Kidney epithelial cell (primary cell): ENCODE measurements around the gene JAK2. TPM values are rescaled to one million over a fixed set of nuclear protein-coding genes. Genes with fewer than 3 reads are reported as not detected.
"Not testable (repeated sequence)": the region's sequence is repeated elsewhere in the genome, so short reads cannot be mapped to it uniquely, and the experiment has no call there.

ENCODE experiments used
- DNase-seq: peaks from one replicate; pipeline ENCODE4 v3.0.0-alpha.2; 2010; ENCODE audit warnings: low read depth
- H3K27me3 ChIP-seq: 2 replicates; pipeline ENCODE4 v1.6.0; 2011; ENCODE audit warnings: low read length; ENCODE audit not compliant: control insufficient read depth, insufficient read depth
- H3K36me3 ChIP-seq: 2 replicates; pipeline ENCODE4 v1.5.1; 2011; ENCODE audit warnings: low read length; ENCODE audit not compliant: control insufficient read depth, insufficient read depth
- H3K4me3 ChIP-seq: 2 replicates; pipeline ENCODE4 v1.5.1; 2011; ENCODE audit warnings: low read depth, mild to moderate bottlenecking, control low read depth, low read length
- total RNA-seq: library from RNA; depleted of rRNA; stranded (reverse); fragments of >200 nt; gene quantifications from 2 replicates; pipeline ENCODE4 v1.2.3, GENCODE V29; 2015
- TF ChIP-seq, protein P1 (sequence below): IDR thresholded peaks from 2 replicates; pipeline ENCODE4 v1.5.1; 2011; ENCODE audit warnings: mild to moderate bottlenecking, moderate library complexity, low read length, control low read depth, inconsistent platforms; ENCODE audit not compliant: insufficient read depth, poor library complexity, severe bottlenecking

Gene JAK2
- total RNA-seq, 1 donor from 2014 or later = 7.1 TPM

DNA sequence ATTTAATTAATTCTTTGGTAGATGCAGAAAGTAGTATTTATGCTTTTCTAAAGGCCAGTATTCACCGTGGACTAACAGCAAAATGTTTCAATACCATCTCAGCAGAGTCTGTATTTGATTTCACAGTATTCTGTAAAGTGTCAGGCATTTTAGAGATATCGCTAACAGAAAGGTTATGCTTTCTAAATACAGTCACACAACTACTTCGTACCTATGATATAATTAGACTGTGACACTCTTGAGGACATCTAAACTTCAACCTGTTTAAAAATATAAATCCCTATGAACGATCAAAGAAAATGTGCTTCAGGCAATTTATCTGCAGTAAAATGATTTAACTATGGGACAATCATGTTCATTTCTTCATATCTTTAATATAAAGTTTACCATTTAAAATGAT, 41.7 kb upstream of the JAK2 start:
- no peak for DNase-seq
- TF ChIP-seq, protein P1, sequence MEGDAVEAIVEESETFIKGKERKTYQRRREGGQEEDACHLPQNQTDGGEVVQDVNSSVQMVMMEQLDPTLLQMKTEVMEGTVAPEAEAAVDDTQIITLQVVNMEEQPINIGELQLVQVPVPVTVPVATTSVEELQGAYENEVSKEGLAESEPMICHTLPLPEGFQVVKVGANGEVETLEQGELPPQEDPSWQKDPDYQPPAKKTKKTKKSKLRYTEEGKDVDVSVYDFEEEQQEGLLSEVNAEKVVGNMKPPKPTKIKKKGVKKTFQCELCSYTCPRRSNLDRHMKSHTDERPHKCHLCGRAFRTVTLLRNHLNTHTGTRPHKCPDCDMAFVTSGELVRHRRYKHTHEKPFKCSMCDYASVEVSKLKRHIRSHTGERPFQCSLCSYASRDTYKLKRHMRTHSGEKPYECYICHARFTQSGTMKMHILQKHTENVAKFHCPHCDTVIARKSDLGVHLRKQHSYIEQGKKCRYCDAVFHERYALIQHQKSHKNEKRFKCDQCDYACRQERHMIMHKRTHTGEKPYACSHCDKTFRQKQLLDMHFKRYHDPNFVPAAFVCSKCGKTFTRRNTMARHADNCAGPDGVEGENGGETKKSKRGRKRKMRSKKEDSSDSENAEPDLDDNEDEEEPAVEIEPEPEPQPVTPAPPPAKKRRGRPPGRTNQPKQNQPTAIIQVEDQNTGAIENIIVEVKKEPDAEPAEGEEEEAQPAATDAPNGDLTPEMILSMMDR = no peak
- Histone ChIP-seq H3K4me3 (no peak overlapping the region), H3K27me3 (no peaks in the 10 kb centered on the region), H3K36me3 (no peaks in the 10 kb centered on the region)

DNA sequence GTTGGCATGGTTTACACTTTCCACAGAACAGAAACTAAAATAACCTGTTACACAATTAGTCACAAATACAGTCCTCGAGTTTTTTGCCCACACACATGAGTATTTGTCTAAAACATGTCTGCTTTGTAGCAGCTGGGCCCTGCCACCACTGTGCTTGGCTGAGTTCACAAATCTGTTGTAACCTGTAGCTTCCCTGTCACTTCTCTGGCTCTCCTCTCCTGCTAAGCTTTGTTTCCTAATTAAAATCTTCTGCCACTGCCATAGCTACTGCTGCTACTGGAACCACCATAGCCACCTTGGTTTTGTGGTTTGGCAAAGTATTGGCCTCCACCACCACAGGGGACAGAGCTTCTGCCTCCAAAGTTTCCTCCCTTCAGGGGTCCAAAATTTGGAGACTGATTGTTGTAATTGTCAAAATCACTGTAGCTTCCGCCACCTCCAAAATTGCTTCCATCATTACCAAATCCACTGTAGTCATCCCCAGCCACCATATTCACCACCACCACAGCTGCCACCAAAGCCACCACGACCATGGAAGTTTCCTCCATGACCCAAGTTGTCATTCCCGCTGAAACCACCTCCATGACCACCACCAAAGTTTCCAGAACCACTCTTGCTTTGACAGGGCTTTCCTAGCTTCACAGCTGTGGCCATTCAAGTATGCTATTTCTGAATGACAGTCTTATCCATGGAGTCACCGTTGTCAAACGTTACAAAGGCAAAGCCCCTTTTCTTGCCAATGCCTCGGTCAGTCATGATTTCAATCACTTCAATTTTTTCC, 40.5 kb upstream of the JAK2 start:
- not testable (repeated sequence) for H3K27me3 ChIP-seq, DNase-seq, H3K4me3 ChIP-seq, H3K36me3 ChIP-seq

GRCh38 chr9:4946937-4947336, 38.1 kb upstream of the JAK2 start:
- no peak for DNase-seq
- TF ChIP-seq, protein P1 = no peak
- Histone ChIP-seq H3K4me3 (no peak overlapping the region), H3K36me3 (no peaks in the 10 kb centered on the region), H3K27me3 (no peaks in the 10 kb centered on the region)

DNA sequence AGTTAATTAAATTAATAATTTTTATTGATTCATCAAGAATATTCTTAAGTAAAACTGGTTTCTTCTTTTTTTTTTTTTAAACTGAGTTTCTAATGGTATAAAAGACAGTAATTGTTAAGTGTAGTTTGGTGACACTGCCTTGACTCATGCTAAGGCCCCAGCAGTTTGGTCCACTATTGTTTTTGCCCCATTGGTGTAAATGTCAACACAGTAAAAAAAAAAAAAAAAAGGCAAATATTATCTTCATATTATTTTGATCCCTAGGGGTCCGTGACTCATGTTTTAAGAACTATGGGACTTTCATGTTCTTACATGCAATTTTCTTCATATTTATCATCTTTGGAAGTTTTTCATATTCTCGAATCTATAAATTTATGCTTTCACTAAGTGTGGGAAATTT, 29.2 kb upstream of the JAK2 start:
- no peak overlapping the region for H3K4me3 ChIP-seq
- TF ChIP-seq, protein P1 = no peak
- no peaks in the 10 kb centered on the region for H3K36me3 ChIP-seq
- no peak for DNase-seq
- no peaks in the 10 kb centered on the region for H3K27me3 ChIP-seq

DNA sequence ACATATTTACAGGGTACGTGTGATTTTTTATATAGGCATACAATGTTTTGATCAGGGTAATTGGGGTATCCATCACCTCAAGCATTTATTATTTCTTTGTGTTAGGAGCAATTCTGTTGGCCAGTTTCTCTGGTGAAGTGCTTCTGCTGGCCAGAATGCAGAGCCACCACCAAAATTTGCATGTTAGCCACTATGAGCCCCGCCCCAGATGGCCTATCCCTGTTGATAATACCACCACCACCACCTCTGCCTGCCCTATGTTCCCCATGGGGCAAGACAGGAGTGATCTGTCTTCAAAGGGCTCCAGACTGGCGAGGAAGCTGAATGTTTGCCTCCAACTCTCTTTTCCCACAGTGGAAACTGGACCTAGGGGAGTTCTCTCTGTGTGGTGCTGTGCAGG, 26.0 kb upstream of the JAK2 start:
- Histone ChIP-seq H3K4me3 (no peak overlapping the region), H3K36me3 (no peaks in the 10 kb centered on the region), H3K27me3 (no peaks in the 10 kb centered on the region)
- TF ChIP-seq, protein P1 = no peak
- DNase-seq = no peak

- no peak for DNase-seq
- TF ChIP-seq, protein P1 = no peak
- Histone ChIP-seq H3K4me3 (no peak overlapping the region), H3K36me3 (no peaks in the 10 kb centered on the region), H3K27me3 (no peaks in the 10 kb centered on the region)
Observed at GRCh38 chr9:4962085-4962484, 23.0 kb upstream of the JAK2 start.
